T-cell (primary cell): ENCODE data around the gene RAB40A. TPM values are rescaled to one million over a fixed set of nuclear protein-coding genes. Genes with fewer than 3 reads are reported as not detected.

Experiments used
- ATAC-seq, 4 experiments: fragments of 200-7000 bp in 3 of 4; fragments of 150-1000 bp in 1 of 4; cut with Tn5 transposase; replicated peaks in 1 of 4; 1 replicate in 3 of 4; 2 replicates in 1 of 4; pipeline ENCODE4 v1.10.0; 2021; ENCODE audit warnings: moderate library complexity in 3 of 4, mild to moderate bottlenecking in 2 of 4, moderate number of reproducible peaks in 1 of 4
- CTCF ChIA-PET, 2 donors: fragments of 300-600 bp; sonication (Branson Sonifier 250); formaldehyde crosslinking; loops; one replicate each; lab custom pipeline; 2022; ENCODE audit warnings: antibody characterized with exemption in 2 of 2; lab: Charles Lee
- POLR2A ChIA-PET, 2 donors: fragments of 300-600 bp; sonication (Branson Sonifier 250); formaldehyde crosslinking; loops; one replicate each; lab custom pipeline; 2022; ENCODE audit warnings: antibody characterized with exemption in 2 of 2; lab: Charles Lee
- DNase-seq, 35 experiments: peaks; one replicate each; pipeline versions ENCODE4 v3.0.0 to v3.0.0-alpha.2; 2013 to 2023
- H3K27ac ChIP-seq: one replicate; pipeline ENCODE4 v1.5.1; 2013; ENCODE audit warnings: low read length
- H3K27me3 ChIP-seq, 2 experiments: replicated peaks in 1 of 2; 1 replicate in 1 of 2; 2 replicates in 1 of 2; pipeline versions ENCODE4 v1.6.1 to v1.7.0; 2013; ENCODE audit warnings: low read length in 1 of 2, mixed read lengths in 1 of 2; ENCODE audit not compliant: control insufficient read depth in 2 of 2, insufficient read depth in 2 of 2; ENCODE audit errors: extremely low read depth in 1 of 2
- H3K36me3 ChIP-seq, 2 donors: 1 replicate in 1 of 2; 2 replicates in 1 of 2; pipeline versions ENCODE4 v1.6.1 to v1.7.0; 2013; ENCODE audit warnings: low read length in 1 of 2; ENCODE audit not compliant: control insufficient read depth in 2 of 2, insufficient read depth in 1 of 2; ENCODE audit errors: extremely low read depth in 1 of 2
- H3K4me1 ChIP-seq, 2 experiments: 1 replicate in 1 of 2; 2 replicates in 1 of 2; pipeline versions ENCODE4 v1.6.1 to v1.7.0; 2013; ENCODE audit warnings: low read length in 2 of 2, mixed read lengths in 1 of 2; ENCODE audit not compliant: insufficient read depth in 2 of 2, control insufficient read depth in 1 of 2; ENCODE audit errors: extremely low read depth in 1 of 2
- H3K4me3 ChIP-seq, 2 donors: 1 replicate in 1 of 2; 2 replicates in 1 of 2; pipeline versions ENCODE4 v1.5.1 to v1.7.0; 2013; ENCODE audit warnings: mild to moderate bottlenecking in 2 of 2, low read length in 1 of 2, moderate library complexity in 1 of 2; ENCODE audit not compliant: control insufficient read depth in 1 of 2; ENCODE audit errors: extremely low read depth in 1 of 2
- H3K9me3 ChIP-seq: 2 replicates; pipeline ENCODE4 v1.7.0; 2013
- H3K27ac Mint-ChIP-seq, 2 donors: one replicate each; pipeline ENCODE4 v1.8.0; 2020 to 2021; ENCODE audit warnings: mild to moderate bottlenecking in 2 of 2, mixed read lengths in 2 of 2
- H3K27me3 Mint-ChIP-seq, 2 donors: one replicate each; pipeline ENCODE4 v1.8.0; 2021 to 2022; ENCODE audit warnings: mixed read lengths in 2 of 2
- H3K36me3 Mint-ChIP-seq: one replicate; pipeline ENCODE4 v1.8.0; 2021; ENCODE audit warnings: mixed read lengths
- H3K4me1 Mint-ChIP-seq, 3 donors: one replicate each; pipeline ENCODE4 v1.8.0; 2020 to 2022; ENCODE audit warnings: mixed read lengths in 3 of 3, mild to moderate bottlenecking in 1 of 3
- H3K4me3 Mint-ChIP-seq, 3 donors: one replicate each; pipeline ENCODE4 v1.8.0; 2020 to 2022; ENCODE audit warnings: mild to moderate bottlenecking in 3 of 3, mixed read lengths in 3 of 3, moderate library complexity in 3 of 3
- H3K9me3 Mint-ChIP-seq, 3 donors: one replicate each; pipeline ENCODE4 v1.8.0; 2020 to 2022; ENCODE audit warnings: mixed read lengths in 3 of 3
- WGBS: methylation state at CpG from one replicate; pipeline ENCODE4 v1.1.5; 2013; ENCODE audit warnings: missing lambda C conversion rate; ENCODE audit not compliant: insufficient coverage; 5-methylcytosine and 5-hydroxymethylcytosine counted together
- total RNA-seq, 35 experiments: library from RNA in 6 of 35; stranded (reverse) in 6 of 35; fragments of 120-200 nt in 1 of 35; gene quantifications; one replicate each; pipeline versions ENCODE4 v1.2.1 to v1.2.4 and lab custom pipeline; 2013 to 2026

RAB40A gene, protein sequence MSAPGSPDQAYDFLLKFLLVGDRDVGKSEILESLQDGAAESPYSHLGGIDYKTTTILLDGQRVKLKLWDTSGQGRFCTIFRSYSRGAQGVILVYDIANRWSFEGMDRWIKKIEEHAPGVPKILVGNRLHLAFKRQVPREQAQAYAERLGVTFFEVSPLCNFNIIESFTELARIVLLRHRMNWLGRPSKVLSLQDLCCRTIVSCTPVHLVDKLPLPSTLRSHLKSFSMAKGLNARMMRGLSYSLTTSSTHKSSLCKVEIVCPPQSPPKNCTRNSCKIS
- total RNA-seq (under 1 TPM in 3 of 5 donors, not detected in 2; 0.07 to 0.18 (median 0.16) TPM), total RNA-seq (lab: John Stamatoyannopoulos, UW) (0 to 0.21 (median 0) reads per million in 29 experiments)
- 0.13 TPM for total RNA-seq (2013)

DNA sequence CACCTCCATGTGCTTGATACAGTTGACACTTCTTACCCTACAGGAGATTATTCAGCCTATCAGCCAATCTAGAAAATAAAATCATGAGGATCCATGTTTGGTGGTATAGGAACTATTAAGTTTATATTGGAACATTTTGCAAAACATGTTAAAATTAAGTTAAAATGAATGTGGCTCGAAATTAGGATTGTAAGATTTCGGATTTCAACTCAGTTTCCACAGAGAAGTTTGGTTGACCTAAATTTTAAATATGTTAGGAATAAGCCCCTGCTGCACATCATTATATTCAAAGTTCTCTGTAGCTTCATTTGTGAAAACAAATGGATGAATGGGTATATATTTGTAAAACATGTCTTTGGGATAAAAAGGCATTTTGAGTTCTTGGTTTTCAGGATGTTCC is at the start of gene RAB40A:
RAB40A (minus strand) TSS at position 101 of the 400 bp plus-strand sequence. CDS start 18,733 bp downstream, outside the sequence.
- Histone ChIP-seq H3K27me3 (no peaks in the 10 kb centered on the region), H3K4me3 (no peak within 1 kb of the TSS), H3K9me3 (no peaks in the 10 kb centered on the region), H3K27ac (no peak within 1 kb of the TSS), H3K4me1 (no peaks in the 10 kb centered on the region), H3K36me3 (no peaks in the 10 kb centered on the region)
- Mint-ChIP-seq H3K4me3 (no peak within 1 kb of the TSS), H3K9me3 (no peaks in the 10 kb centered on the region), H3K27ac (no peak within 1 kb of the TSS), H3K36me3 (no peaks in the 10 kb centered on the region), H3K27me3 (peaks cover 0 to 24% of the 10 kb centered on the region in 2 donors), H3K4me1 (no peaks in the 10 kb centered on the region)
- POLR2A ChIA-PET, result interaction anchor here in 1 of 2 donors (0.5 kb wide), 1 partner anchor 333 kb away, joined by 3 read pairs; no protein-coding TSS in a partner anchor
- DNase-seq, result no peak
- CTCF ChIA-PET, result no interaction called here
- WGBS, result no CpG with 5 or more reads among the region's 2 CpGs
- ATAC-seq, result no peak

DNA sequence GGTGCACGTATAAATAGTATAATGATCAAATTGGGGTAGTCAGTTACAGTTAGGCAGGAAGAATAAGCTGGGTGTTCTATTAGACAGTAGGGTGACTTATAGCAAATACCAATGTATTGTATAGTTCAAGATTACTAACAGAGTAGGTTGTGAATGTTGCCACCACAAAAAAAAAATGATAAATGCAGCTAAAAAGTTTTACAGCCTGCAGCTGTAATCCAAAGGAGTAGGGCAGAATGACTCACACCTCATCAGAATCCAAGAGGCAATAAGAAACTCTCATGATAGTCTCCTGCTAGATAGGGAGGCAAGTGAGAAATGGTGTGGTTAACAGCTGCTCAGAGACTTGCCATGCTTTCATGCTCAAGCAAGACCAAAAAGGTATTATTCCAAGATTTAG is 46.5 kb upstream of the RAB40A start:
- no CpG with 5 or more reads among the region's 1 CpG for WGBS
- ChIA-PET POLR2A (no interaction called here), CTCF (interaction anchor here in 1 of 2 donors (0.6 kb wide), 1 partner anchor 33 kb away, joined by 7 read pairs; no protein-coding TSS in a partner anchor)
- no peak overlapping the region for H3K27ac Mint-ChIP-seq
- Histone ChIP-seq H3K4me1 (no peaks in the 10 kb centered on the region), H3K4me3 (no peak overlapping the region), H3K27ac (no peak overlapping the region), H3K9me3 (no peaks in the 10 kb centered on the region), H3K36me3 (no peaks in the 10 kb centered on the region), H3K27me3 (no peaks in the 10 kb centered on the region)
- H3K4me1 Mint-ChIP-seq, result no peaks in the 10 kb centered on the region
- peaks cover 2 to 21% of the 10 kb centered on the region in 2 donors for H3K27me3 Mint-ChIP-seq
- H3K36me3 Mint-ChIP-seq, result no peaks in the 10 kb centered on the region
- no peak for ATAC-seq
- H3K4me3 Mint-ChIP-seq, result no peak overlapping the region
- no peak for DNase-seq
- no peaks in the 10 kb centered on the region for H3K9me3 Mint-ChIP-seq

DNA sequence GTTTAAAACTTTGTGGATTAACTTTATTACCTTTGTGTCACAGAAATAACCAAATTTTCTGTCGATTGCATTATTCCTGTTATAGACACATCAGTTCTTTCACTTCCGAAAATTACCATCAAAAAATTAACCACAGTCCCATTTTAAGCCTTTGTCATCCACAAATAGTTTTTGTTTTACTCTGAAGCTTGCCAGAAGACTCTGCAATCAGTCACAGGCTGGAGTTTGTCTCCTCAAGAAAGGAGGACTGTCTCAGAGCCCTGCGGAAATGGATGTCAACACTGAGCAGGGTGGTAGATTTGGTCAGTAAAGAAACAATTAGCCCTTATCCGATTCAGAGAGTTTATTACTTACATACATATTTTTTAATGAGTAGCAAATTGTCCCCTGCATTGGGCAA is 45.9 kb upstream of the RAB40A start:
- no peaks in the 10 kb centered on the region for H3K27me3 ChIP-seq
- DNase-seq (no peak), ATAC-seq (no peak)
- no CpG with 5 or more reads among the region's 4 CpGs for WGBS
- H3K27ac ChIP-seq, result no peak overlapping the region
- H3K4me1 Mint-ChIP-seq, result no peaks in the 10 kb centered on the region
- no peaks in the 10 kb centered on the region for H3K36me3 Mint-ChIP-seq
- H3K27ac Mint-ChIP-seq, result no peak overlapping the region
- H3K9me3 Mint-ChIP-seq, result no peaks in the 10 kb centered on the region
- no peak overlapping the region for H3K4me3 ChIP-seq
- ChIA-PET POLR2A (no interaction called here), CTCF (no interaction called here)
- H3K4me3 Mint-ChIP-seq, result no peak overlapping the region
- H3K27me3 Mint-ChIP-seq, result peaks cover 2 to 20% of the 10 kb centered on the region in 2 donors
- H3K36me3 ChIP-seq, result no peaks in the 10 kb centered on the region
- no peaks in the 10 kb centered on the region for H3K9me3 ChIP-seq
- H3K4me1 ChIP-seq, result no peaks in the 10 kb centered on the region

DNA sequence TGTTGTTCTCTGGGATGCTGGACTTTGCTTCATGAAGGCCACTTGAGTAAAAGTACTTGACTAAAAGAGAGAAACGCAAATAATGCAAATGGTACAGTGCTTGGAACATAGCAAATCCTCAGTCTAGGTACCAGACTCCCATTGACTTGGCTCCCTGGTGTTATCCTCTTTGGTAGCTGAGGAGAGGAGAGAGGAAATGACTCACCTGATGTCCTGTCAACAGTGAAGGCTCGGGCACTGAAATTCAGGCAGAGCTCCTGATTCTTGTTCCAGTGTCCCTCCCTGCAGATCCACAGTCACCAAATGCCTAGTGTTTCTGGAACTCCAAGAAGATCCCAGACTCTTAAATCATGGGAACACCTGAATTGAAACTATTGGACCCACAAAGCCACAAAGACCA is 43.5 kb upstream of the RAB40A start:
- no peaks in the 10 kb centered on the region for H3K4me1 ChIP-seq
- H3K9me3 ChIP-seq, result no peaks in the 10 kb centered on the region
- H3K9me3 Mint-ChIP-seq, result no peaks in the 10 kb centered on the region
- H3K27ac ChIP-seq, result no peak overlapping the region
- DNase-seq, result no peak
- no peak for ATAC-seq
- H3K27me3 Mint-ChIP-seq, result peaks cover 4 to 26% of the 10 kb centered on the region in 2 donors
- H3K4me3 ChIP-seq, result no peak overlapping the region
- no peaks in the 10 kb centered on the region for H3K4me1 Mint-ChIP-seq
- H3K36me3 Mint-ChIP-seq, result no peaks in the 10 kb centered on the region
- ChIA-PET CTCF (no interaction called here), POLR2A (no interaction called here)
- H3K27ac Mint-ChIP-seq, result no peak overlapping the region
- no peaks in the 10 kb centered on the region for H3K27me3 ChIP-seq
- no CpG with 5 or more reads among the region's 2 CpGs for WGBS
- no peaks in the 10 kb centered on the region for H3K36me3 ChIP-seq
- H3K4me3 Mint-ChIP-seq, result no peak overlapping the region

DNA sequence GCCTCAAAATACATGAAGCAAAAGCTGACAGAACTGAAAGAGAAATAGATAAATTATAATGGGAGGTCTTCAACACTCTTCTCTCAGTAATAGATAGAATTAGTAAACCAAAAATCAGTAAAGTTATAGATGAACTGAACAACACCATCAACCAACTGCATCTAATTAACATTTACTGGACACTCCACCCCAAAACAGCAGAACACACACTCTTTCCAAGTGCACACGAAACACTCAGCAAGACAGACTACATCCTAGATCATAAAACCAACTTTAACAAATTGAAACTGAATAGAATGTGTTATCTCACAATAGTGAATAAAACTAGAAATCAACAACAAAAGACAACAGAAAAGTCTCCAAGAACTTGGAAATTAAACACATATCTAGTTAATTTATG is 41.0 kb upstream of the RAB40A start:
- no peaks in the 10 kb centered on the region for H3K4me1 ChIP-seq
- no peaks in the 10 kb centered on the region for H3K36me3 ChIP-seq
- Mint-ChIP-seq H3K4me3 (no peak overlapping the region), H3K9me3 (no peaks in the 10 kb centered on the region), H3K36me3 (no peaks in the 10 kb centered on the region), H3K27ac (no peak overlapping the region), H3K4me1 (no peaks in the 10 kb centered on the region), H3K27me3 (peaks cover 4 to 35% of the 10 kb centered on the region in 2 donors)
- H3K27ac ChIP-seq, result no peak overlapping the region
- H3K9me3 ChIP-seq, result no peaks in the 10 kb centered on the region
- no CpG with 5 or more reads among the region's 1 CpG for WGBS
- H3K4me3 ChIP-seq, result no peak overlapping the region
- ATAC-seq, result no peak
- ChIA-PET CTCF (interaction anchor here in 1 of 2 donors (0.6 kb wide), 1 partner anchor 245 kb away, joined by 3 read pairs; no protein-coding TSS in a partner anchor), POLR2A (interaction anchor here in 1 of 2 donors (0.6 kb wide), 1 partner anchor 25 kb away, joined by 9 read pairs; the partner anchor contains the start of gene TCEAL4)
- peaks cover 0 to 2% of the 10 kb centered on the region in 2 experiments for H3K27me3 ChIP-seq
- no peak for DNase-seq

DNA sequence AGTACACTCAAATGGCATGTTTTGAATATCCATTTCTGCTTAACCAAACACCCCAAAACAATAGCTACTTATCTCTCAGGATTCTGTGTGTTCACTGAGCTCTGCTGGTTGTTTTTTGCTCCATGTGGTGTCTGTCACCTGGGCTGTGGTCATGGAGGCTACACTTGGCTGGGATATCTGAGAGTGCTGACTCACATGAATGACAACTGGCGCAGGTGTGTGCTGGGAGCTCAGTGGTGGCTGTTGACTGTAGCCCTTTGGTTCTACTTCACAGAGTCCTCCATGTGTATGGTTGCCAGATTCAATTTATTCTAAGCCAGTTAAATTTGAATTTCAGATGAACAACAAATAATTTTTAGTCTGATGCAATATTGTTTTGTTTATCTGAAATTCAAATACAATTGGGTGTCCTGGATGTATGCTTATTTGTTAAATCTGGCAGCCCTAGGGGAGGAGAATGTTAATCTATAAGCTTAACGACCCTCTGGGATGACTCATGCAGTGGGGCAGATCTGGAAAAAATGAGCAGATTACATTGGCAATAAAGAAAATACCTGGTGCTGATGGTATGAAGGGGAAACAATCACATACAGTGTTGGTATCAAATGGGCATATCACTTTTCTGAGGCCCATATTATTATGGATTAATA is 37.8 kb upstream of the RAB40A start:
- ChIA-PET POLR2A (no interaction called here), CTCF (no interaction called here)
- no peak overlapping the region for H3K4me3 ChIP-seq
- Mint-ChIP-seq H3K4me3 (no peak overlapping the region), H3K36me3 (no peaks in the 10 kb centered on the region), H3K9me3 (no peaks in the 10 kb centered on the region), H3K27me3 (peaks cover 2 to 31% of the 10 kb centered on the region in 2 donors), H3K27ac (no peak overlapping the region), H3K4me1 (peaks cover 8 to 12% (median 8%) of the 10 kb centered on the region in 3 donors)
- ATAC-seq, result no peak
- H3K27ac ChIP-seq, result no peak overlapping the region
- DNase-seq, result no peak
- WGBS, result no CpG with 5 or more reads among the region's 2 CpGs
- H3K27me3 ChIP-seq, result peaks cover 2% of the 10 kb centered on the region in 2 experiments
- H3K9me3 ChIP-seq, result no peaks in the 10 kb centered on the region
- H3K4me1 ChIP-seq, result peaks cover 0 to 9% of the 10 kb centered on the region in 2 experiments
- no peaks in the 10 kb centered on the region for H3K36me3 ChIP-seq
